ENCODE results near the gene SEC24C.
"Not testable (repeated sequence)": the region's sequence is repeated elsewhere in the genome, so short reads cannot be mapped to it uniquely, and the experiment has no call there.

The SEC24C gene

GRCh38 chr10:73743905-73744663 is at the start of gene SEC24C:
Gene SEC24C (plus strand): TSS chr10:73744372. CDS start chr10:73746833, 2,461 bp downstream.
- H3K4me1 ChIP-seq: peaks cover 16% of the 10 kb centered on the region
- DNase-seq (ENCODE audit: low spot score in 2 of 2): peak; percentile 94 to 97
- no peaks in the 10 kb centered on the region for H3K27me3 ChIP-seq (ENCODE audit: low read depth)
- no peaks in the 10 kb centered on the region for H3K9me3 ChIP-seq
- H3K4me3 ChIP-seq: peak within 1 kb of the TSS; percentile 81
- H3K36me3 ChIP-seq (replicated peaks): peaks cover 39% of the 10 kb centered on the region
- in situ Hi-C loops (cut with MboI; ENCODE audit: low sequenced_read_pairs): no loop called here

- H3K9me3 ChIP-seq; H3K4me1 ChIP-seq; DNase-seq (ENCODE audit: low spot score in 2 of 2); H3K4me3 ChIP-seq; H3K27me3 ChIP-seq (ENCODE audit: low read depth); in situ Hi-C loops (cut with MboI; ENCODE audit: low sequenced_read_pairs); H3K36me3 ChIP-seq (replicated peaks): not testable (repeated sequence)
These were observed 48.9 kb upstream of the SEC24C start for GRCh38 chr10:73695302-73695701.

- DNase-seq (ENCODE audit: low spot score in 2 of 2); in situ Hi-C loops (cut with MboI; ENCODE audit: low sequenced_read_pairs); H3K36me3 ChIP-seq (replicated peaks); H3K4me1 ChIP-seq; H3K9me3 ChIP-seq; H3K27me3 ChIP-seq (ENCODE audit: low read depth); H3K4me3 ChIP-seq: not testable (repeated sequence)
These were observed 46.5 kb upstream of the SEC24C start, which contains the start of gene AGAP5 for GRCh38 chr10:73697675-73698159. Gene AGAP5 (minus strand): TSS chr10:73698109. CDS start chr10:73697755, 354 bp downstream.

- H3K36me3 ChIP-seq (replicated peaks); H3K4me3 ChIP-seq; H3K9me3 ChIP-seq; H3K27me3 ChIP-seq (ENCODE audit: low read depth); in situ Hi-C loops (cut with MboI; ENCODE audit: low sequenced_read_pairs); DNase-seq (ENCODE audit: low spot score in 2 of 2); H3K4me1 ChIP-seq: not testable (repeated sequence)
These were observed 45.4 kb upstream of the SEC24C start for GRCh38 chr10:73698819-73699218.

GRCh38 chr10:73703924-73704323 is 40.2 kb upstream of the SEC24C start:
- H3K9me3 ChIP-seq; H3K4me1 ChIP-seq; H3K4me3 ChIP-seq; DNase-seq (ENCODE audit: low spot score in 2 of 2); in situ Hi-C loops (cut with MboI; ENCODE audit: low sequenced_read_pairs); H3K27me3 ChIP-seq (ENCODE audit: low read depth); H3K36me3 ChIP-seq (replicated peaks): not testable (repeated sequence)

GRCh38 chr10:73705506-73706072 is 38.6 kb upstream of the SEC24C start:
- DNase-seq (ENCODE audit: low spot score in 2 of 2); H3K27me3 ChIP-seq (ENCODE audit: low read depth); H3K36me3 ChIP-seq (replicated peaks); H3K9me3 ChIP-seq; H3K4me1 ChIP-seq; H3K4me3 ChIP-seq; in situ Hi-C loops (cut with MboI; ENCODE audit: low sequenced_read_pairs): not testable (repeated sequence)

- H3K9me3 ChIP-seq; H3K27me3 ChIP-seq (ENCODE audit: low read depth); H3K36me3 ChIP-seq (replicated peaks); DNase-seq (ENCODE audit: low spot score in 2 of 2); in situ Hi-C loops (cut with MboI; ENCODE audit: low sequenced_read_pairs); H3K4me3 ChIP-seq; H3K4me1 ChIP-seq: not testable (repeated sequence)
These were observed 37.7 kb upstream of the SEC24C start for GRCh38 chr10:73706488-73706887.

GRCh38 chr10:73707628-73708027 is 36.5 kb upstream of the SEC24C start:
- DNase-seq (ENCODE audit: low spot score in 2 of 2); H3K27me3 ChIP-seq (ENCODE audit: low read depth); H3K4me1 ChIP-seq; H3K4me3 ChIP-seq; in situ Hi-C loops (cut with MboI; ENCODE audit: low sequenced_read_pairs); H3K36me3 ChIP-seq (replicated peaks); H3K9me3 ChIP-seq: not testable (repeated sequence)

GRCh38 chr10:73708122-73708521 is 36.0 kb upstream of the SEC24C start:
- in situ Hi-C loops (cut with MboI; ENCODE audit: low sequenced_read_pairs); H3K36me3 ChIP-seq (replicated peaks); H3K27me3 ChIP-seq (ENCODE audit: low read depth); DNase-seq (ENCODE audit: low spot score in 2 of 2); H3K9me3 ChIP-seq; H3K4me3 ChIP-seq; H3K4me1 ChIP-seq: not testable (repeated sequence)

GRCh38 chr10:73711683-73712082 is 32.5 kb upstream of the SEC24C start:
- in situ Hi-C loops (cut with MboI; ENCODE audit: low sequenced_read_pairs); H3K4me1 ChIP-seq; DNase-seq (ENCODE audit: low spot score in 2 of 2); H3K4me3 ChIP-seq; H3K27me3 ChIP-seq (ENCODE audit: low read depth); H3K9me3 ChIP-seq: not testable (repeated sequence)
- peaks cover 16% of the 10 kb centered on the region for H3K36me3 ChIP-seq (replicated peaks)

- H3K9me3 ChIP-seq; DNase-seq (ENCODE audit: low spot score in 2 of 2); H3K27me3 ChIP-seq (ENCODE audit: low read depth); H3K4me1 ChIP-seq; H3K4me3 ChIP-seq; in situ Hi-C loops (cut with MboI; ENCODE audit: low sequenced_read_pairs): not testable (repeated sequence)
- peaks cover 27% of the 10 kb centered on the region for H3K36me3 ChIP-seq (replicated peaks)
These were observed 30.3 kb upstream of the SEC24C start for GRCh38 chr10:73713912-73714311.

GRCh38 chr10:73714483-73714882 is 29.7 kb upstream of the SEC24C start:
- in situ Hi-C loops (cut with MboI; ENCODE audit: low sequenced_read_pairs); H3K27me3 ChIP-seq (ENCODE audit: low read depth); H3K9me3 ChIP-seq; DNase-seq (ENCODE audit: low spot score in 2 of 2); H3K4me1 ChIP-seq; H3K4me3 ChIP-seq: not testable (repeated sequence)
- peaks cover 29% of the 10 kb centered on the region for H3K36me3 ChIP-seq (replicated peaks)

GRCh38 chr10:73715179-73716156 is 28.7 kb upstream of the SEC24C start:
- DNase-seq (ENCODE audit: low spot score in 2 of 2); in situ Hi-C loops (cut with MboI; ENCODE audit: low sequenced_read_pairs); H3K9me3 ChIP-seq: not testable (repeated sequence)

More at GRCh38 chr10:73715179-73716156, 28.7 kb upstream of the SEC24C start:
- not testable (repeated sequence) for H3K27me3 ChIP-seq (ENCODE audit: low read depth); H3K4me3 ChIP-seq; H3K4me1 ChIP-seq
- peaks cover 37% of the 10 kb centered on the region for H3K36me3 ChIP-seq (replicated peaks)
